OCI-LY1 (cell line): ENCODE data around the gene SEC22B.
"Not testable (repeated sequence)": the region's sequence is repeated elsewhere in the genome, so short reads cannot be mapped to it uniquely, and the experiment has no call there.

Experiments
- EZH2 ChIP-seq: fragments of 200-600 bp; sonication (generic), shearing (Covaris generic); IDR thresholded peaks from 2 replicates; pipeline ENCODE4 v1.8.0; 2017; ENCODE audit warnings: borderline replicate concordance, mixed run types, mild to moderate bottlenecking, antibody characterized with exemption, low read length, moderate library complexity, mixed read lengths
- TF ChIP-seq, protein P1 (sequence below): fragments of 200-600 bp; sonication (generic), shearing (Covaris generic); IDR thresholded peaks from 2 replicates; pipeline ENCODE4 v1.5.1; 2017; ENCODE audit warnings: mild to moderate bottlenecking, antibody characterized with exemption, low read length, moderate library complexity, mixed read lengths

DNA sequence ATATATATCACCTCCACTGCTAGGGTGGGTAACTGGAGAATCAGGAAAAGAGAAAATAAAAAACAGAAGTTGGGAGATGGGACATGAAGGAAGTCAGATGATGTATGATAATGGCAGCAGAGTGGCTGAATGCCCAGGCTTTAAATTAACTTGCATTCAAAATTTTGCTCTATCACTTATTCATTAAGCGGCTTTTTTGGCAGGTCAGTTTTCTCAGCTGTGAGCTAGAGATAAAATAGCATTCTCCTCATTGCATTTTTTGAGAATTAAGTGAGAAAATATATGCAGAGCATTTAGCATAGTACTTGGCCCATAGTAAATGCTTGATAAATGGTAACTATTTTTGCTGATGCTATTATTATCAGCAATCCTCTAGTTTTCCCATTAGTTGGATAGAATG, 74.7 kb downstream of the SEC22B start:
- TF ChIP-seq, protein P1, sequence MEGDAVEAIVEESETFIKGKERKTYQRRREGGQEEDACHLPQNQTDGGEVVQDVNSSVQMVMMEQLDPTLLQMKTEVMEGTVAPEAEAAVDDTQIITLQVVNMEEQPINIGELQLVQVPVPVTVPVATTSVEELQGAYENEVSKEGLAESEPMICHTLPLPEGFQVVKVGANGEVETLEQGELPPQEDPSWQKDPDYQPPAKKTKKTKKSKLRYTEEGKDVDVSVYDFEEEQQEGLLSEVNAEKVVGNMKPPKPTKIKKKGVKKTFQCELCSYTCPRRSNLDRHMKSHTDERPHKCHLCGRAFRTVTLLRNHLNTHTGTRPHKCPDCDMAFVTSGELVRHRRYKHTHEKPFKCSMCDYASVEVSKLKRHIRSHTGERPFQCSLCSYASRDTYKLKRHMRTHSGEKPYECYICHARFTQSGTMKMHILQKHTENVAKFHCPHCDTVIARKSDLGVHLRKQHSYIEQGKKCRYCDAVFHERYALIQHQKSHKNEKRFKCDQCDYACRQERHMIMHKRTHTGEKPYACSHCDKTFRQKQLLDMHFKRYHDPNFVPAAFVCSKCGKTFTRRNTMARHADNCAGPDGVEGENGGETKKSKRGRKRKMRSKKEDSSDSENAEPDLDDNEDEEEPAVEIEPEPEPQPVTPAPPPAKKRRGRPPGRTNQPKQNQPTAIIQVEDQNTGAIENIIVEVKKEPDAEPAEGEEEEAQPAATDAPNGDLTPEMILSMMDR: not testable (repeated sequence)
- not testable (repeated sequence) for TF ChIP-seq EZH2
